Coronary artery (tissue), 2 donors: Measurements from ENCODE around the gene UBE3B.

Source experiments
- DNase-seq: peaks from one replicate; pipeline ENCODE4 v3.0.0-alpha.2; 2017; ENCODE audit warnings: low spot score
- H3K27ac ChIP-seq, 2 donors: fragments of 200-600 bp; sonication (generic); one replicate each; pipeline ENCODE4 v1.5.1; 2016 to 2019
- H3K4me3 ChIP-seq: fragments of 200-600 bp; sonication (generic); 2 replicates; pipeline ENCODE4 v1.5.1; 2016; ENCODE audit warnings: mild to moderate bottlenecking, moderate library complexity
- CTCF ChIP-seq: fragments of 200-600 bp; sonication (generic); IDR thresholded peaks from one replicate; pipeline ENCODE4 v1.5.1; 2019; ENCODE audit warnings: antibody characterized with exemption

Gene UBE3B

GRCh38 chr12:109444259-109444658 is 33.2 kb upstream of the UBE3B start:
- no peak overlapping the region for H3K4me3 ChIP-seq
- no peak for DNase-seq
- peak overlapping the region in 1 of 2 donors; percentile 47 for H3K27ac ChIP-seq
- no peak for TF ChIP-seq CTCF

GRCh38 chr12:109445191-109445609 is 32.2 kb upstream of the UBE3B start:
- no peak for TF ChIP-seq CTCF
- Histone ChIP-seq H3K4me3 (no peak overlapping the region), H3K27ac (no peak overlapping the region)

GRCh38 chr12:109446869-109447268 is 30.6 kb upstream of the UBE3B start:
- no peak for TF ChIP-seq CTCF
- DNase-seq = no peak
- no peak overlapping the region for H3K4me3 ChIP-seq
- H3K27ac ChIP-seq = no peak overlapping the region

More at GRCh38 chr12:109445191-109445609, 32.2 kb upstream of the UBE3B start:
- no peak for DNase-seq

GRCh38 chr12:109447482-109447881 is 30.0 kb upstream of the UBE3B start:
- DNase-seq = no peak
- H3K4me3 ChIP-seq = no peak overlapping the region
- H3K27ac ChIP-seq = no peak overlapping the region
- no peak for TF ChIP-seq CTCF

GRCh38 chr12:109448272-109448671 is 29.2 kb upstream of the UBE3B start:
- Histone ChIP-seq H3K27ac (no peak overlapping the region), H3K4me3 (no peak overlapping the region)
- no peak for DNase-seq
- TF ChIP-seq CTCF = no peak

GRCh38 chr12:109448707-109449390 is 28.6 kb upstream of the UBE3B start:
- Histone ChIP-seq H3K4me3 (no peak overlapping the region), H3K27ac (peak overlapping the region in 1 of 2 donors; percentile 11)
- no peak for DNase-seq
- no peak for TF ChIP-seq CTCF

- TF ChIP-seq CTCF = no peak
- DNase-seq = no peak
- H3K27ac ChIP-seq = peak overlapping the region in 1 of 2 donors; percentile 33
- no peak overlapping the region for H3K4me3 ChIP-seq
Measured at GRCh38 chr12:109449845-109450532, 27.4 kb upstream of the UBE3B start.
